ENCODE data around the gene ZG16. TPM values are rescaled to one million over a fixed set of nuclear protein-coding genes. Genes with fewer than 3 reads are reported as not detected.

ZG16 gene
- total and polyA plus RNA-seq, 2 experiments from 2014 or later: not detected

DNA sequence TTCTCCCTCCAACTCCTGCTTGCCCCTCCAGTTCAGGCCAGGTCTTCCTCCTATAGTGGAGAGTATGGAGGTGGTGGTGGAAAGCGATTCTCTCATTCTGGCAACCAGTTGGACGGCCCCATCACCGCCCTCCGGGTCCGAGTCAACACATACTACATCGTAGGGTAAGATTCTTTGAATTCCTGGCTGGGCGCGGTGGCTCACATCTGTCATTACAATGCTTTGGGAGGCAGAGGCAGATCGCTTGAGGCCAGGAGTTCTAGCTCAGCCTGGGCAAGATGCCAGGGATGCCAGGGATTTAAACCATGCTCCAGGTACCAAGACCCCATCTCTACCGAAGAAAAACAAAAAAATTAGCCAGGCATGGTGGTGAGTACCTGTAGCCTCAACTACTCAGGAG, 1.4 kb downstream of the ZG16 start:
- Histone ChIP-seq H3K4me3 (no peak overlapping the region), H3K27ac (ENCODE audit: low read depth) (no peak overlapping the region), H3K36me3 (ENCODE audit: insufficient read depth) (no peaks in the 10 kb centered on the region), H3K9me2 (ENCODE audit: insufficient read depth) (peaks cover 5% of the 10 kb centered on the region; the same call in 1 of the 2 replicates), H4K20me1 (replicated peaks; ENCODE audit: insufficient read depth) (no peaks in the 10 kb centered on the region), H3K4me1 (ENCODE audit: insufficient read depth) (no peaks in the 10 kb centered on the region), H3K27me3 (ENCODE audit: insufficient read depth) (peaks cover 6% of the 10 kb centered on the region; the same call in 1 of the 2 replicates), H3K4me2 (no peak overlapping the region), H3K79me2 (replicated peaks; ENCODE audit: insufficient read depth) (no peaks in the 10 kb centered on the region), H3F3A (replicated peaks; ENCODE audit: low read depth) (no peaks in the 10 kb centered on the region), H2AFZ (no peak overlapping the region)
- Mint-ChIP-seq H3K9me3 (peaks cover 5% of the 10 kb centered on the region; the same call in 1 of the 3 replicates), H3K27me3 (ENCODE audit: insufficient read depth, low read depth, poor library complexity) (peaks cover 12% of the 10 kb centered on the region), H3K4me1 (peaks cover 19% of the 10 kb centered on the region), H3K27ac (no peak overlapping the region), H3K36me3 (ENCODE audit: low read depth) (no peaks in the 10 kb centered on the region), H3K4me3 (no peak overlapping the region)
- ATAC-seq (peak; percentile 54), DNase-seq (ENCODE audit: low spot score) (peak; percentile 50)
- no peak for TF ChIP-seq ZNF114 (CRISPR knock-in tag; IDR thresholded peaks at IDR 0.05)
- TF ChIP-seq JUNB (IDR thresholded peaks at IDR 0.05; ENCODE audit: unreplicated experiment): no peak
- TF ChIP-seq, protein P1, sequence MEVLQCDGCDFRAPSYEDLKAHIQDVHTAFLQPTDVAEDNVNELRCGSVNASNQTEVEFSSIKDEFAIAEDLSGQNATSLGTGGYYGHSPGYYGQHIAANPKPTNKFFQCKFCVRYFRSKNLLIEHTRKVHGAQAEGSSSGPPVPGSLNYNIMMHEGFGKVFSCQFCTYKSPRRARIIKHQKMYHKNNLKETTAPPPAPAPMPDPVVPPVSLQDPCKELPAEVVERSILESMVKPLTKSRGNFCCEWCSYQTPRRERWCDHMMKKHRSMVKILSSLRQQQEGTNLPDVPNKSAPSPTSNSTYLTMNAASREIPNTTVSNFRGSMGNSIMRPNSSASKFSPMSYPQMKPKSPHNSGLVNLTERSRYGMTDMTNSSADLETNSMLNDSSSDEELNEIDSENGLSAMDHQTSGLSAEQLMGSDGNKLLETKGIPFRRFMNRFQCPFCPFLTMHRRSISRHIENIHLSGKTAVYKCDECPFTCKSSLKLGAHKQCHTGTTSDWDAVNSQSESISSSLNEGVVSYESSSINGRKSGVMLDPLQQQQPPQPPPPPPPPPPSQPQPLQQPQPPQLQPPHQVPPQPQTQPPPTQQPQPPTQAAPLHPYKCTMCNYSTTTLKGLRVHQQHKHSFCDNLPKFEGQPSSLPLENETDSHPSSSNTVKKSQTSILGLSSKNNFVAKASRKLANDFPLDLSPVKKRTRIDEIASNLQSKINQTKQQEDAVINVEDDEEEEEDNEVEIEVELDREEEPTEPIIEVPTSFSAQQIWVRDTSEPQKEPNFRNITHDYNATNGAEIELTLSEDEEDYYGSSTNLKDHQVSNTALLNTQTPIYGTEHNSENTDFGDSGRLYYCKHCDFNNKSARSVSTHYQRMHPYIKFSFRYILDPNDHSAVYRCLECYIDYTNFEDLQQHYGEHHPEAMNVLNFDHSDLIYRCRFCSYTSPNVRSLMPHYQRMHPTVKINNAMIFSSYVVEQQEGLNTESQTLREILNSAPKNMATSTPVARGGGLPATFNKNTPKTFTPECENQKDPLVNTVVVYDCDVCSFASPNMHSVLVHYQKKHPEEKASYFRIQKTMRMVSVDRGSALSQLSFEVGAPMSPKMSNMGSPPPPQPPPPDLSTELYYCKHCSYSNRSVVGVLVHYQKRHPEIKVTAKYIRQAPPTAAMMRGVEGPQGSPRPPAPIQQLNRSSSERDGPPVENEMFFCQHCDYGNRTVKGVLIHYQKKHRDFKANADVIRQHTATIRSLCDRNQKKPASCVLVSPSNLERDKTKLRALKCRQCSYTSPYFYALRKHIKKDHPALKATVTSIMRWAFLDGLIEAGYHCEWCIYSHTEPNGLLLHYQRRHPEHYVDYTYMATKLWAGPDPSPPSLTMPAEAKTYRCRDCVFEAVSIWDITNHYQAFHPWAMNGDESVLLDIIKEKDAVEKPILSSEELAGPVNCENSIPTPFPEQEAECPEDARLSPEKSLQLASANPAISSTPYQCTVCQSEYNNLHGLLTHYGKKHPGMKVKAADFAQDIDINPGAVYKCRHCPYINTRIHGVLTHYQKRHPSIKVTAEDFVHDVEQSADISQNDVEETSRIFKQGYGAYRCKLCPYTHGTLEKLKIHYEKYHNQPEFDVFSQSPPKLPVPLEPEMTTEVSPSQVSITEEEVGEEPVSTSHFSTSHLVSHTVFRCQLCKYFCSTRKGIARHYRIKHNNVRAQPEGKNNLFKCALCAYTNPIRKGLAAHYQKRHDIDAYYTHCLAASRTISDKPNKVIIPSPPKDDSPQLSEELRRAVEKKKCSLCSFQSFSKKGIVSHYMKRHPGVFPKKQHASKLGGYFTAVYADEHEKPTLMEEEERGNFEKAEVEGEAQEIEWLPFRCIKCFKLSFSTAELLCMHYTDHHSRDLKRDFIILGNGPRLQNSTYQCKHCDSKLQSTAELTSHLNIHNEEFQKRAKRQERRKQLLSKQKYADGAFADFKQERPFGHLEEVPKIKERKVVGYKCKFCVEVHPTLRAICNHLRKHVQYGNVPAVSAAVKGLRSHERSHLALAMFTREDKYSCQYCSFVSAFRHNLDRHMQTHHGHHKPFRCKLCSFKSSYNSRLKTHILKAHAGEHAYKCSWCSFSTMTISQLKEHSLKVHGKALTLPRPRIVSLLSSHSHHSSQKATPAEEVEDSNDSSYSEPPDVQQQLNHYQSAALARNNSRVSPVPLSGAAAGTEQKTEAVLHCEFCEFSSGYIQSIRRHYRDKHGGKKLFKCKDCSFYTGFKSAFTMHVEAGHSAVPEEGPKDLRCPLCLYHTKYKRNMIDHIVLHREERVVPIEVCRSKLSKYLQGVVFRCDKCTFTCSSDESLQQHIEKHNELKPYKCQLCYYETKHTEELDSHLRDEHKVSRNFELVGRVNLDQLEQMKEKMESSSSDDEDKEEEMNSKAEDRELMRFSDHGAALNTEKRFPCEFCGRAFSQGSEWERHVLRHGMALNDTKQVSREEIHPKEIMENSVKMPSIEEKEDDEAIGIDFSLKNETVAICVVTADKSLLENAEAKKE (CRISPR knock-in tag; IDR thresholded peaks at IDR 0.05): no peak
- TF ChIP-seq, protein P2, sequence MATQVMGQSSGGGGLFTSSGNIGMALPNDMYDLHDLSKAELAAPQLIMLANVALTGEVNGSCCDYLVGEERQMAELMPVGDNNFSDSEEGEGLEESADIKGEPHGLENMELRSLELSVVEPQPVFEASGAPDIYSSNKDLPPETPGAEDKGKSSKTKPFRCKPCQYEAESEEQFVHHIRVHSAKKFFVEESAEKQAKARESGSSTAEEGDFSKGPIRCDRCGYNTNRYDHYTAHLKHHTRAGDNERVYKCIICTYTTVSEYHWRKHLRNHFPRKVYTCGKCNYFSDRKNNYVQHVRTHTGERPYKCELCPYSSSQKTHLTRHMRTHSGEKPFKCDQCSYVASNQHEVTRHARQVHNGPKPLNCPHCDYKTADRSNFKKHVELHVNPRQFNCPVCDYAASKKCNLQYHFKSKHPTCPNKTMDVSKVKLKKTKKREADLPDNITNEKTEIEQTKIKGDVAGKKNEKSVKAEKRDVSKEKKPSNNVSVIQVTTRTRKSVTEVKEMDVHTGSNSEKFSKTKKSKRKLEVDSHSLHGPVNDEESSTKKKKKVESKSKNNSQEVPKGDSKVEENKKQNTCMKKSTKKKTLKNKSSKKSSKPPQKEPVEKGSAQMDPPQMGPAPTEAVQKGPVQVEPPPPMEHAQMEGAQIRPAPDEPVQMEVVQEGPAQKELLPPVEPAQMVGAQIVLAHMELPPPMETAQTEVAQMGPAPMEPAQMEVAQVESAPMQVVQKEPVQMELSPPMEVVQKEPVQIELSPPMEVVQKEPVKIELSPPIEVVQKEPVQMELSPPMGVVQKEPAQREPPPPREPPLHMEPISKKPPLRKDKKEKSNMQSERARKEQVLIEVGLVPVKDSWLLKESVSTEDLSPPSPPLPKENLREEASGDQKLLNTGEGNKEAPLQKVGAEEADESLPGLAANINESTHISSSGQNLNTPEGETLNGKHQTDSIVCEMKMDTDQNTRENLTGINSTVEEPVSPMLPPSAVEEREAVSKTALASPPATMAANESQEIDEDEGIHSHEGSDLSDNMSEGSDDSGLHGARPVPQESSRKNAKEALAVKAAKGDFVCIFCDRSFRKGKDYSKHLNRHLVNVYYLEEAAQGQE (IDR thresholded peaks at IDR 0.05; ENCODE audit: unreplicated experiment): no peak
- TF ChIP-seq, protein P3, sequence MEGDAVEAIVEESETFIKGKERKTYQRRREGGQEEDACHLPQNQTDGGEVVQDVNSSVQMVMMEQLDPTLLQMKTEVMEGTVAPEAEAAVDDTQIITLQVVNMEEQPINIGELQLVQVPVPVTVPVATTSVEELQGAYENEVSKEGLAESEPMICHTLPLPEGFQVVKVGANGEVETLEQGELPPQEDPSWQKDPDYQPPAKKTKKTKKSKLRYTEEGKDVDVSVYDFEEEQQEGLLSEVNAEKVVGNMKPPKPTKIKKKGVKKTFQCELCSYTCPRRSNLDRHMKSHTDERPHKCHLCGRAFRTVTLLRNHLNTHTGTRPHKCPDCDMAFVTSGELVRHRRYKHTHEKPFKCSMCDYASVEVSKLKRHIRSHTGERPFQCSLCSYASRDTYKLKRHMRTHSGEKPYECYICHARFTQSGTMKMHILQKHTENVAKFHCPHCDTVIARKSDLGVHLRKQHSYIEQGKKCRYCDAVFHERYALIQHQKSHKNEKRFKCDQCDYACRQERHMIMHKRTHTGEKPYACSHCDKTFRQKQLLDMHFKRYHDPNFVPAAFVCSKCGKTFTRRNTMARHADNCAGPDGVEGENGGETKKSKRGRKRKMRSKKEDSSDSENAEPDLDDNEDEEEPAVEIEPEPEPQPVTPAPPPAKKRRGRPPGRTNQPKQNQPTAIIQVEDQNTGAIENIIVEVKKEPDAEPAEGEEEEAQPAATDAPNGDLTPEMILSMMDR (conservative IDR thresholded peaks at IDR 0.05; ENCODE audit: low read depth in 2 of 2): no peak
- no peak for TF ChIP-seq CREB1 (CRISPR knock-in tag; IDR thresholded peaks at IDR 0.05; ENCODE audit: low read depth)
- TF ChIP-seq NANOG (IDR thresholded peaks at IDR 0.05; ENCODE audit: borderline replicate concordance): no peak
- no peak for TF ChIP-seq POLR2AphosphoS5 (IDR thresholded peaks at IDR 0.05; ENCODE audit: low read depth)
- no peak for TF ChIP-seq EZH2phosphoT487 (IDR thresholded peaks at IDR 0.05; ENCODE audit: unreplicated experiment)
- TF ChIP-seq EZH2 (IDR thresholded peaks at IDR 0.05; ENCODE audit: low read depth, unreplicated experiment): no peak
- TF ChIP-seq, protein P4, sequence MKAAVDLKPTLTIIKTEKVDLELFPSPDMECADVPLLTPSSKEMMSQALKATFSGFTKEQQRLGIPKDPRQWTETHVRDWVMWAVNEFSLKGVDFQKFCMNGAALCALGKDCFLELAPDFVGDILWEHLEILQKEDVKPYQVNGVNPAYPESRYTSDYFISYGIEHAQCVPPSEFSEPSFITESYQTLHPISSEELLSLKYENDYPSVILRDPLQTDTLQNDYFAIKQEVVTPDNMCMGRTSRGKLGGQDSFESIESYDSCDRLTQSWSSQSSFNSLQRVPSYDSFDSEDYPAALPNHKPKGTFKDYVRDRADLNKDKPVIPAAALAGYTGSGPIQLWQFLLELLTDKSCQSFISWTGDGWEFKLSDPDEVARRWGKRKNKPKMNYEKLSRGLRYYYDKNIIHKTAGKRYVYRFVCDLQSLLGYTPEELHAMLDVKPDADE (IDR thresholded peaks at IDR 0.05): no peak
- TF ChIP-seq ZNF331 (CRISPR knock-in tag; IDR thresholded peaks at IDR 0.05; ENCODE audit: low read depth): no peak
- no peak for TF ChIP-seq STAT1 (IDR thresholded peaks at IDR 0.05; ENCODE audit: unreplicated experiment)

Data from GM23338 (cell line).